GM19468 (cell line): ENCODE data around the gene ZNF555.
"Not testable (repeated sequence)": the region's sequence is repeated elsewhere in the genome, so short reads cannot be mapped to it uniquely, and the experiment has no call there.

Experiments used
- ATAC-seq: cut with Tn5 transposase; IDR thresholded peaks from one replicate; pipeline ENCODE4 v1.9.1; 2021; ENCODE audit warnings: mild to moderate bottlenecking, moderate library complexity, moderate number of reproducible peaks; ENCODE audit not compliant: unreplicated experiment; ENCODE audit errors: extremely low read depth

ZNF555 gene

GRCh38 chr19:2840794-2841791, at the start of gene ZNF555:
Gene ZNF555, plus strand, starts transcription at chr19:2841475. Its CDS starts 98 bp downstream, at chr19:2841573.
- peak; percentile 59 for ATAC-seq

GRCh38 chr19:2791876-2792275, 49.4 kb upstream of the ZNF555 start:
- ATAC-seq: no peak

- ATAC-seq: not testable (repeated sequence)
These were observed 48.6 kb upstream of the ZNF555 start for GRCh38 chr19:2792666-2793065.

GRCh38 chr19:2793126-2793525, 48.1 kb upstream of the ZNF555 start:
- ATAC-seq: no peak

- no peak for ATAC-seq
These were observed 47.7 kb upstream of the ZNF555 start for GRCh38 chr19:2793577-2793976.

- ATAC-seq: no peak
These were observed 45.2 kb upstream of the ZNF555 start for GRCh38 chr19:2795827-2796658.

GRCh38 chr19:2796659-2797266, 44.5 kb upstream of the ZNF555 start:
- ATAC-seq: no peak

- ATAC-seq: no peak
These were observed 44.0 kb upstream of the ZNF555 start for GRCh38 chr19:2797280-2797679.

- no peak for ATAC-seq
These were observed 43.1 kb upstream of the ZNF555 start for GRCh38 chr19:2798158-2798685.

GRCh38 chr19:2798733-2799132, 42.5 kb upstream of the ZNF555 start:
- ATAC-seq: no peak

- ATAC-seq: no peak
These were observed 41.8 kb upstream of the ZNF555 start for GRCh38 chr19:2799273-2800020.

GRCh38 chr19:2800506-2800905, 40.8 kb upstream of the ZNF555 start:
- ATAC-seq: no peak

- ATAC-seq: no peak
These were observed 38.4 kb upstream of the ZNF555 start for GRCh38 chr19:2802826-2803225.

- no peak for ATAC-seq
These were observed 37.7 kb upstream of the ZNF555 start for GRCh38 chr19:2803486-2804155.

- ATAC-seq: no peak
These were observed 36.9 kb upstream of the ZNF555 start for GRCh38 chr19:2804156-2805004.

GRCh38 chr19:2805261-2805900, 35.9 kb upstream of the ZNF555 start:
- no peak for ATAC-seq

- ATAC-seq: no peak
These were observed 35.2 kb upstream of the ZNF555 start for GRCh38 chr19:2805991-2806649.
